Liver (tissue), 9 donors: ENCODE results near the gene TUBA1C. TPM values are rescaled to one million over a fixed set of nuclear protein-coding genes. Genes with fewer than 3 reads are reported as not detected.

Experiments
- DNase-seq: peaks from one replicate; pipeline ENCODE4 v3.0.0-alpha.2; 2017; ENCODE audit warnings: low spot score
- H3K27ac ChIP-seq, 2 donors: one replicate each; pipeline ENCODE4 v1.7.0; 2013; ENCODE audit warnings: inconsistent platforms in 2 of 2, low read length in 2 of 2, control low read depth in 1 of 2, low read depth in 1 of 2, mild to moderate bottlenecking in 1 of 2
- H3K27me3 ChIP-seq, 4 donors: one replicate each; pipeline versions ENCODE4 v1.6.1 to v1.7.0; 2013; ENCODE audit warnings: low read length in 3 of 4, inconsistent platforms in 1 of 4, mild to moderate bottlenecking in 1 of 4, moderate library complexity in 1 of 4; ENCODE audit not compliant: control insufficient read depth in 4 of 4, insufficient read depth in 4 of 4
- H3K36me3 ChIP-seq, 4 donors: one replicate each; pipeline versions ENCODE4 v1.6.1 to v1.7.0; 2013; ENCODE audit warnings: low read length in 3 of 4, mild to moderate bottlenecking in 3 of 4, low read depth in 1 of 4, moderate library complexity in 1 of 4; ENCODE audit not compliant: control insufficient read depth in 4 of 4, insufficient read depth in 3 of 4
- H3K4me1 ChIP-seq, 4 donors: one replicate each; pipeline versions ENCODE4 v1.6.1 to v1.7.0; 2013; ENCODE audit warnings: low read length in 3 of 4, mild to moderate bottlenecking in 3 of 4, moderate library complexity in 1 of 4; ENCODE audit not compliant: control insufficient read depth in 4 of 4, insufficient read depth in 4 of 4
- H3K4me3 ChIP-seq, 3 donors: one replicate each; pipeline versions ENCODE4 v1.6.1 to v1.7.0; 2013; ENCODE audit warnings: low read length in 3 of 3, control low read depth in 1 of 3, low read depth in 1 of 3, mild to moderate bottlenecking in 1 of 3
- H3K9ac ChIP-seq, 2 donors: one replicate each; pipeline ENCODE4 v1.7.0; 2013; ENCODE audit warnings: low read length in 2 of 2, mild to moderate bottlenecking in 2 of 2, moderate library complexity in 2 of 2, control low read depth in 1 of 2, low read depth in 1 of 2
- H3K9me3 ChIP-seq, 4 donors: one replicate each; pipeline versions ENCODE4 v1.6.1 to v1.7.0; 2013; ENCODE audit warnings: low read length in 3 of 4; ENCODE audit not compliant: control insufficient read depth in 4 of 4
- FOXA1 ChIP-seq: IDR thresholded peaks from 2 replicates; pipeline ENCODE4 v1.6.1; 2016; ENCODE audit warnings: antibody characterized with exemption
- GABPA ChIP-seq, 2 donors: IDR thresholded peaks in 1 of 2; conservative IDR thresholded peaks in 1 of 2; 2 replicates each; pipeline ENCODE4 v1.6.1; 2016; ENCODE audit warnings: antibody characterized with exemption in 2 of 2, mild to moderate bottlenecking in 1 of 2, moderate library complexity in 1 of 2
- HNF4G ChIP-seq: IDR thresholded peaks from 2 replicates; pipeline ENCODE4 v1.6.1; 2016; ENCODE audit warnings: antibody characterized with exemption
- MAX ChIP-seq: IDR thresholded peaks from 2 replicates; pipeline ENCODE4 v1.6.1; 2016; ENCODE audit warnings: antibody characterized with exemption
- NR2F2 ChIP-seq: IDR thresholded peaks from 2 replicates; pipeline ENCODE4 v1.6.1; 2016; ENCODE audit warnings: antibody characterized with exemption
- REST ChIP-seq: IDR thresholded peaks from 2 replicates; pipeline ENCODE4 v1.6.1; 2016; ENCODE audit warnings: antibody characterized with exemption, mild to moderate bottlenecking
- RXRA ChIP-seq, 2 donors: IDR thresholded peaks; 2 replicates each; pipeline ENCODE4 v1.6.1; 2017 to 2018; ENCODE audit warnings: antibody characterized with exemption in 2 of 2, mild to moderate bottlenecking in 1 of 2
- SP1 ChIP-seq: IDR thresholded peaks from 2 replicates; pipeline ENCODE4 v1.6.1; 2018; ENCODE audit warnings: antibody characterized with exemption, mild to moderate bottlenecking
- TAF1 ChIP-seq: conservative IDR thresholded peaks from 2 replicates; pipeline ENCODE4 v1.6.1; 2016; ENCODE audit warnings: antibody characterized with exemption, mild to moderate bottlenecking
- YY1 ChIP-seq: IDR thresholded peaks from 2 replicates; pipeline ENCODE4 v1.6.1; 2016; ENCODE audit warnings: antibody characterized with exemption, mild to moderate bottlenecking
- WGBS: extraction: QIAGEN DNeasy Blood & Tissue Kit; methylation state at CpG from one replicate; pipeline ENCODE4 v1.1.7; 2013; 5-methylcytosine and 5-hydroxymethylcytosine counted together
- polyA plus RNA-seq, 2 donors: library from polyadenylated mRNA; stranded (reverse) in 1 of 2; unstranded in 1 of 2; fragments of 200-250 nt in 1 of 2; fragments of >200 nt in 1 of 2; fragmentation: Nextera tagmentation in 1 of 2; extraction: Ambion mirVana in 1 of 2; gene quantifications; one replicate each; pipeline versions ENCODE4 v1.2.1 to v1.2.3, GENCODE V29; 2013 to 2015
- total RNA-seq, 2 donors: library from RNA; depleted of rRNA; stranded (reverse); fragments of >200 nt; gene quantifications; one replicate each; pipeline ENCODE4 v1.2.3, GENCODE V29; 2014
- donor health status: healthy.
- donor health status: healthy.
- donor health status: healthy.
- donor health status: healthy.
- donor health status: healthy.

The TUBA1C gene
- total and polyA plus RNA-seq, 4 donors = 54.6 to 162 (median 103) TPM

- H3K27ac ChIP-seq = no peak overlapping the region
- 81% methylated on average over 13 of the region's 13 CpGs for WGBS
- TF ChIP-seq FOXA1 (no peak), MAX (no peak), YY1 (no peak), REST (no peak), RXRA (IDR thresholded peaks at IDR 0.05) (no peak), TAF1 (no peak), NR2F2 (no peak), GABPA (IDR thresholded peaks at IDR 0.05 in 1 of 2, conservative IDR thresholded peaks at IDR 0.05 in 1 of 2) (no peak), SP1 (no peak)
- H3K9me3 ChIP-seq = no peaks in the 10 kb centered on the region
- no peak overlapping the region for H3K9ac ChIP-seq
- DNase-seq = no peak
- H3K36me3 ChIP-seq = peaks cover 3 to 18% (median 14%) of the 10 kb centered on the region in 4 donors
- H3K4me1 ChIP-seq = peaks cover 0 to 3% (median 0%) of the 10 kb centered on the region in 4 donors
- H3K27me3 ChIP-seq = no peaks in the 10 kb centered on the region
- H3K4me3 ChIP-seq = no peak overlapping the region
These were observed 11.7 kb downstream of the TUBA1C start for GRCh38 chr12:49276304-49277290.

- no peak for TF ChIP-seq REST
- TF ChIP-seq TAF1 = no peak
- no peak for TF ChIP-seq FOXA1
- no peak for TF ChIP-seq HNF4G
- Histone ChIP-seq H3K4me3 (no peak overlapping the region), H3K27ac (no peak overlapping the region), H3K4me1 (peaks cover 0 to 3% (median 0%) of the 10 kb centered on the region in 4 donors), H3K27me3 (peaks cover 0 to 3% (median 0%) of the 10 kb centered on the region in 4 donors), H3K9ac (no peak overlapping the region), H3K9me3 (no peaks in the 10 kb centered on the region), H3K36me3 (peaks cover 3 to 13% (median 9%) of the 10 kb centered on the region in 4 donors)
- no peak for DNase-seq
- WGBS = 94% methylated on average over 7 of the region's 7 CpGs
These were observed 12.6 kb downstream of the TUBA1C start for GRCh38 chr12:49277466-49277865.
